NCI-H2029 treated with DMSO at 0.1 percent for 48 hours (cell line): ENCODE results near the gene FMNL2.
A peak's percentile ranks its signal among the peaks of the same experiment; 100 is the strongest.

Experiments
- DNase-seq: peaks from one replicate; lab custom pipeline; 2025; lab: John Stamatoyannopoulos, UW

FMNL2 gene

DNA sequence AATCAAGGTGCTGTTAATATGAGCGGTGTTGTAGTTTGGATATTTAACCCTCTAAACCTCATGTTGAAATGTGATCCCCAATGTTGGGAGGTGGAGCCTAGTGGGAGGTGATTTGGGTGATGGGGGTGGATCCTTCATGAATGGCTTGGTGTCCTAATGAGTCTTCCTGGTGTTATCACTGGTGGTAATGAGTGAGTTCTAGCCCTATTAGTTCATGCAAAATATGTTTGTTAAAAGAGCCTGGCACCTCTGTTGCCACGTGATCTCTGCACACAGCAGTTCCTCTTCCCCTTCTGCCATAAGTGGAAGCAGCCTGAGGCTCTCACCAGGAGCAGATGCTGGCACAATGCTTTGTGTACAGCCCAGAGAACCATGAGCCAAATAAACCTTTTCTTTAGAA lies 158.4 kb downstream of the FMNL2 start:
- no peak for DNase-seq

DNA sequence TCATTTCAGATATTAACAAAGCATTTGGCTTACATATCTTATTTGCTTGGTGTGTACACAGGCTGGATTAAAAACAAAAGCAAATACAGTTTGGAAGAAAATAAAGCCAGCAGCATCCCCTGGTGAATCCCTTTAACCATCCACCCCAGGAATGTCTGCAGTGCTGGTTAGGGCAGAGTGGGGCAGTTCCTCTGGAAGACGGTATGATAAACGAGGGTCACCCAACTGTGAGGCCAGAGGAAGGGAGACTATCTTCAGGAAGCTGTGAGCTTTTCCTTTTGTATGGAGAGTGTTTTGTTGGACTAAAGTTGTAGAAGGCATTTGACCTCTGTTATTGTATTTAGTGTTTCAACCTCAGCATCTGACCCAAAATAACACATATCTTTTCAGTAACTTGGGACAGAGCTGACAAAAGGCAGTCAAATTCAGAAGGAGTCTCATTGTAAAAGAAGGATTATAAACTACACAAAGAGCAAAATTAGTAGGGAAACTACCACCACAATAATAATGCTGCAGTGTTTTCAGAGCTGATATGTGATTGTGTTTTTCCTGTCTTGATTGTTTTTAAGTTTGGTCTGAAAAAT lies 159.1 kb downstream of the FMNL2 start:
- no peak for DNase-seq

DNA sequence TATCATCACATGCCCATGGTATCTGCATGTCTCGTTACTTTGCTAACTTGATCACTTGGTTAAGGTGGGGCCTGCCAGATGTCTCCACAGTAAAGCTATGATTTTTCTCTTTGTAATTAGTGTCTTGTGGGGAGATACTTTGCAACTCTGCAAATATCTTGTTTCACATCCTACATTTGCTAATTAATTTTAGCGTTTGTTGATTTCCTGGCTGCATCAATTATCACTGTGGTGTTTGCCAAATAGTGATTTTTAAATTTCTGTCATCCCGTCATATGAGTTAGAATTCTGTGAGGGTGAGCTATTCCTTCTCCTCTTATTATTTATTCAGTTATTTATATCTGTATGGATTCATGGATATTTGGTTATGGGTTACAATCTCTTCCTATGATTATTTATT lies 161.4 kb downstream of the FMNL2 start:
- DNase-seq = no peak

DNA sequence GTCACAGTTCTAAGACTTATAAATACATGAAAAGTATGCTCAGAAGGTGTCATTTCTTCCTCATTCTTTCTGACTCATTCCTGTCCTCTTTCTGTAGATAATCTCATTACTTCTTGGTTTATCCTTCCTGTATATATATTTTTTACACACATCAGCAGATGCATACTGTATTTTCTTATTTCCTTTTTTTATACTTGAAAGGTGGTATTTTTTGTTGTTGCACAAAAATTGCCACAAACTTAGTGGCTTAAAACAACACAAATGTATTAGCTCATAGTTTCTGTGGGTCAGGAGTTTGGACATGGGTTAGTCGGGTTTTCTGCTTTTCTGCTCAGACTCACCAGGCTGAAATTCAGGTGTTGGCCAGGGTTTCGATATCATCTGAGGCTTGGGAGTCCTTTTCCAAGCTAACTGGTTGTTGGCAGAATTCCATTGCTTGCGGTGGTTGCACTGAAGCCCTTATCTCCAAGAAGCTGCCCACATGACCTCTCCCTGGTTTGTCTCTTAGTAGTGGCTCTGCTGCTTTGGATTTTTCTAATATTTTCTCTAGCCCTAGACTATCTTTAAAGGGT lies 162.6 kb downstream of the FMNL2 start:
- DNase-seq = peak; percentile 79

DNA sequence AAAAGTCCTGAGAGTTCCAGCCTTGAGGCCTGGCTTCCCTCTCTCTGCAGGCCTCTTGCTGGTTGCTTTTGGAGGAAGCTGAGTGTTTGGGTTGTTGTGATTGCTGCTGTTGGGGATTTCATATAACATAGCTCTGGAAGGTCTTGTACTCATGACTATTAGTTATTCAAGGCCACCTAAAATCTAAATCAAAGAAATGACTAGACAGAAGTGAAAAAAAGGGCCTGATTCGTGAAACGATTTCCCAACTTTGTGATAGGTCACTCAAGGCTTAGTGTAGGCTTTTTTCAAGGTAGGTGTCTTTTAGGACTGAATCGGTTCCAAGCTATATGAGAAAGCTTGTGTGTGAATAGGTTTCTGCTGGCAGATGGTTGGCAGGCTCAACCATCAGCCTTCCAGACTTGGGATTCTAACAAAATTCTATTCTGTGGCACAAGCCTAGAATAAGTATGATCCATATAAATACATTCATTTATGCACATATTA lies 164.4 kb downstream of the FMNL2 start:
- no peak for DNase-seq

DNA sequence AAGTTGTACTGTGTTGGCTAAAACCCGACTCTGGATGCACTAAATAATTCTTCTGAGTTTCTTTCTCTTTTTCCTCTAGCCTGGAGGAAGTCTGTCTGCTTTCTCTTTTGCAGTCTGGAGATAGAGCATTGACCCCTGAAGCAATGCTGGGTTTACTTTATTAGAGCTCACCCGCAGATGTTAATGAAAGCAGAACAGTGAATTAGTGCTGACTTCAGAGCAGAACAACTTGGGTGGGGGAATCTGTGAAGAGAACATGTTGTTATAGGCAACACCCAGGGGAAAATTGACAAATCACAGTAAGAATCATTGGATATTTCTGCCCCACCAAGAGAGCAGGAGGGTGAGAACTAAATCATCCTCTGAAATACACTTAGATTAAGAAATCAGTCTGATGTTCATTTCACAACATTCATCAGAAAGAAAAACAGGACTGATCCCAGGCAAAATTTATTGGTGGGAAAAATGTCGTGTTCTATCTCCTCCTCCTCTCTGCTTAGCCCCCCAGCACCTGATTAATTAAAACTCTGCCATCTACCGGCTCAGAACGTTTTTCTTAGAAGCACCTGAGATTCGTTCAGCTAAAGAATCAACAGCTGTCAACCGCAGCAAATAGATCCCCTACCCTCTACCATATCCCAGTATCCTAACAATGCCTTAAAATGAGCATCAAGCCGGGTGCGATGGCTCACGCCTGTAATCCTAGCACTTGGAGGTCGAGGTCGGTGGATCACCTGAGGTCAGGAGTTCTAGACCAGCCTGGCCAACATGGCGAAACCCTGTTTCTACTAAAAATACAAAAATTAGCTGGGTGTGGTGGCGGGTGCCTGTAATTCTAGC lies 165.1 kb downstream of the FMNL2 start:
- DNase-seq = no peak

DNA sequence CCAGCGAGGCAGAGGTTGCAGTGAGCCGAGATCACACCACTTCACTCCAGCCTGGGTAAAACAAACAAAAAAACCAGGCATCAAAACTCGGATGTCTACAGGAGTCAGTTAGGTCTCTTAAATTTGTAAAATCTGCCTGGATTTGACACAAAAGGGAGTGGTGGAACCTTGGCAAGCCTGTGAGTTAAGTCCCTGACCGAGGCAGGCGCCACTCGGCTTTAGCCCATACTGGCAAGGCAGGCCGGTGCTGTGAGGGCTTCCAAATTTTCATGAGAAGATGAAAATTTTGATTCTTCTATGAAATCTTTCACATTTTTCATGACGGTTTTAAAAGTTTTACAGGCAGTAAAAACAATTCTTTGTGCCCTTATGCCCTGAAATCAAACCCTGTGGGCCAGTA lies 165.8 kb downstream of the FMNL2 start:
- no peak for DNase-seq

DNA sequence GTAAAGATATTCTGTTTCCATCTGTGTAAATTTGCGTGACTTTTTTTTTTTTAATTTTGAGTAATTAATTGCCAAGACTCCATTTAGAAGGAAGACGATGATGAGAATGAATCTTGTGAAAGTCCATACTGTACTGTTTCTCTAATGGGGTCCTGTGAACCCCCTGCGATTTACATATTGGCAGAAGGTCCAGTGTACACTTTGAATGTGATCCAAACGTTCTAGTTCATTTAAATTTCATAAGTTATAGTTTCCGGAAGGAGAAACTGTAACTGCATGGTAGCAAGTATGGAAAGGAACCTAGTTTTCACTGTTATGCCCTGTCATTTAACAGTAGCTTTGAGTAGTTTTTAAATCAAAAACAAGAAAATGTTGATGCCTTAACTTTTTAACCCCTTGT lies 166.7 kb downstream of the FMNL2 start:
- no peak for DNase-seq

DNA sequence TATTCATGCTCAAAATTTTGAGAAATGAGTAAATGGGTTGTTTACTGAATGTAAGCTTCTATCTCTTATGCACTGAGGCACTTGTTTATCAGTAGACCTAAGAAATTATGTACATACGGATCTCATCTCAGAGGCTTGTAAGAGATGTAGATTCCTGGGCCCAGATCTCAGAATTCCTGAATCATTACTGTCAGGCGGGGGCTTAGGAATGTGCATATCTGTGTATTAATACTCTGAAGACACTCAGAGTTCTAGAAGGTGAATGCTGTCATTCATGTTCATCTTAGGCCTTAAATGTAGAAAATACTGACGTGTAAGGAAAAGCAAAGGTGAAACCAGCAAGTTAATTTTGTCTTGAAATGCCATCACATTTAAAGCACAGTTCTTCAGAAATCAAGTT lies 169.6 kb downstream of the FMNL2 start:
- DNase-seq = no peak

DNA sequence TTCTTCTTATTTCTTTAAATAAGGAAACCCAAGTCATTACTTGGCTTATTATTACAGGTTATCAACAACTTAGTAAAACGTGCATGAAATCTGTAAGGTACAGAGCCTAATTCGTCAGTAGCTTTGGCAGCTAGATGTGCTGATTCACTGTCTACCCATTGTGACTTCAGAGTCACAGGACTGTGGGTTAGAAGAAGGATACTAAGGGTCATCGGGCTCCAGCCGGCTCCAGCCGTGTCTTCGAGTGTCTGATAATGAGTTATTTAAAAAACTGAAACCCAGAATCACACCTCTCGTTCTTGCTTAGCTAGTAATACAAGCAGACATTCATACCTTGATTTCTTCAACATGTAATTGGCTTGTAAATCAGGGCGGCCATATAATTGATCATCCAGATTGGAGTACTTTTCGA lies 170.5 kb downstream of the FMNL2 start:
- no peak for DNase-seq

DNA sequence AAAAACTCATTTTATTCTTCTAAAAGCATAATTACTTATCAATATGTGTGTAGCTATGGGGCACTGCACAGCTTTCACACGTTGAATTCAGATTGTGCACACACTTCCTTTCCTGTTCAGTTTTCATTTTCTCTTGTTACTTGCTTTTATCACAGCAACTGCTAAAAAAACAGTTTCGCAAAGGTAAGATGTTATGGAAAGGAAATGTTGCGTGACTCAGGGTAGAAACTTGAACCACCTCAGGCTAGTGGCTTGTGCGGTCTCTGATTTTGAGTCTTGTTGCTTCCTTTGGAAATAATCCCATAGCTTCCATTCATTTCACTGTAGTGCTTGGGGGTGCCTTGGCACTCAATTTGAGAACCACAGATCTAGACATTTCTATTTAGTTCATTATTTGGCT lies 171.9 kb downstream of the FMNL2 start:
- DNase-seq = no peak

DNA sequence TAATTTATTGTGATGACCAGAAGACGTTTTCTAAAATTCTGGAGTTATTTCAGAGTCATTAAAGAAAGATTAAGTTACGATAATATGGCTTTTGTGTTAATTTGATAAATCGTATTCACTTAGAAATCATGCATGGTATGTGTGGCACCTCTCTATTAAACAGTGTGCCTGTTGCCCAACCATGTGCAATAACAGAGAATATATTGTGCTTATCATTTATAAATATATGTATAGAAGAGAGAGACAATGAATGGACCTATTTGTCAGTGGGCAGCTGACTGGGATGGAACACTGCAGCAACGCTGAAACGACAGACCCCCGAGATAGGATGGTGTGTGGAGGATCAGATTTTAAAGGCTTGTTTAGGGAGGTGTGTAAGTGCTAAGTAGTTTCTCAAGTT lies 172.9 kb downstream of the FMNL2 start:
- no peak for DNase-seq

DNA sequence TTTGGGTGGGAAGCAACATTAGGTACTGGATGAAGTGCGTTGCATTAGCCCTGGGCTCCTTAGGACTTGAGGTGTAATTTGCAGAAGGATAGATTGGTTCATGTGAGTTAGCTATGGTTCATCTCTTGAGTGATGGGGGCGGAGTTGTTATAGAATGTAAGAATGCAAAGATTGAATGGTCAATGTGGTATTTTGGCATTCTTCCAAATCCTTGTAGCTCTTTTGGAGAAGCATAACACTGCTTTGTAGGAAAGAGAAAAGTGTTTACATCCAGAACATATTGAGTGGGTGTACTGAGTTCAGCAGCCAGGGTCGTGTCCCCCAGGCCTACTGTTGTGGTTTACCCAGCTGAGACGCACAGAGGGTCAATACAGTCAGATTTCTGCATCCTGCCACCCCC lies 173.5 kb downstream of the FMNL2 start:
- DNase-seq = no peak

DNA sequence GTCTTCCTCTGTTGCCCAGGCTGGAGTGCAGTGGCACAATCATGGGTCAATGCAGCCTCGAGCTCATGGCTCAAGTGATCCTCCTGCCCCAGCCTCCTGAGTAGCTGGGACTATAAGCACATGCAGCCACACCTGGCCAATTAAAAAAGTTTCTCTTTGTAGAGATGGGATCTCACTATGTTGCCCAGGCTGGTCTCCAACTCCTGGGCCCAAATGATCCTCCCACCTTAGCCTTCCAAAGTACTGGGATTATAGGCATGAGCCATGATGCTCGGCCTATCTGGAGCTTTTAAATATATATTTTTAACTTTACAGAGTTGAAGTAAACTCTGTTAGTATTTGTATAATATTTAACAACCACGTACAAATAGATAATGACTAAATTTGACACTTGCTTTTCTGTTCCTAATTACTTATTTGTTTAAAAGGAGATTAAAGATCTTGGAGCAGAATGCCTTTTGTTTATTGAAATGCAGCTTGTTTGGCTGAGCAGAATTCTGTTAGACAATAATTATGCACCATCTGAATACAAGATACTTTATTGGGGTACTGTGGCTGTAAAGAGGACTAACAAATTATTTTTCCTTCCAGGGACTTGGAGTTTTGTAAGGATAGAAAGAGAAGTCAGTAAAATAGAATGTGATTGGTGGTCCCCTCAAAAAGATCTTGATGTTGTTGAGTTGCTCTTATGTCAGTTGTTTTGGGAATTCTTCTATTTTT lies 175.0 kb downstream of the FMNL2 start:
- DNase-seq = no peak

DNA sequence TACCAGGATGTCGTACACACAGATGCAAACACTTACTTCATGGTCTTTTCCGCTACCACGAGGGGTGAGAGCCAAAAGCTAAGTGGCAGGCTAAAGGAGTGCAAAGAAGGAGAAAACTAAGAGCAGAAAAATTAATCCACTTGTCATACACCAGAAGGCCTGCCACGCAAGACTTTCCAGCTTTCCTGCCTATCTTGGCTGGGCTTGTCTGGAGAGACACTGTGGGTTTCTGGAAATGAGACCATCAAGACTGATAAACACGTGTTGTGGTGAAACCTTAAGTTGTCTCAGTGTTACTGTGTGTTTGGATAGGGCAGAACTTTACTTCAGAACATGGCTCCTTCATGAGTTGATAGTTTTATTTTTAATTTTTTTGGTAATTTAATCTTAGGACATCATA lies 175.6 kb downstream of the FMNL2 start:
- no peak for DNase-seq

DNA sequence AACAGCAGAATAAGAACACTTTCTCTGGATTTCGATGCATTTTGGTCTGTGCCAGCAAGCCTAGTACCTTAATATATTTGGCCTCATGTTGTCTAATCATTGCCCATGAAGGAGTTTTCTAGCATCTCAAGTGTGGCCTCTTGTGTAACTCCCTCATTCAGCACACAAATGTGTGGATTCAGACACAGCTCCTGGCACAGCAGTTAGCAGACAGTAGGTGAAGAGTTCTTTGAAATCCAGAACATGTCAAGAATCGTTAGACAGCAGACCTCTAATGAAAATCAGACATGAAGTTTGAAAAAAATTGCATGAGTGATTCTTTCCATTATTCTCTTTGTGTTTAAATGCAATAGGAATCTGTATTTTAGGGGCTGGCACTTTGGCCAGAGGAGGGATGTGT lies 177.0 kb downstream of the FMNL2 start:
- DNase-seq = no peak

DNA sequence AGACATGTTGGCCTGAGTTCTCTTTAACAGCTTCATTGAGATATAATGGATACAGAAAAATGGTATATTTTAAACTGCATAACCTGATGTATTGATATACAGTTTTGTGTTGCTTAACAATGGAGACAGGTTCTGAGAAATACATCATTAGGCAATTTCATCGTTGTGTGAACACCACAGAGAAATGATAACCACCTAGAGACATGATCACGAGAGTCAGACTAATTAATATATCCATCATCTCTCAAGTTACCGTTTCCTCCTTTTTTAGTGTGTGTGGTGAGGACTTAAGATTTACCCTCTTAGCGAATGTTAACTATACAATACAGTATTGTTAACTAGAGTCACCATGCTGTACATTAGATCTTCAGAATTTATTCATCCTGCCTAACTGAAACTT lies 178.1 kb downstream of the FMNL2 start:
- DNase-seq = no peak

DNA sequence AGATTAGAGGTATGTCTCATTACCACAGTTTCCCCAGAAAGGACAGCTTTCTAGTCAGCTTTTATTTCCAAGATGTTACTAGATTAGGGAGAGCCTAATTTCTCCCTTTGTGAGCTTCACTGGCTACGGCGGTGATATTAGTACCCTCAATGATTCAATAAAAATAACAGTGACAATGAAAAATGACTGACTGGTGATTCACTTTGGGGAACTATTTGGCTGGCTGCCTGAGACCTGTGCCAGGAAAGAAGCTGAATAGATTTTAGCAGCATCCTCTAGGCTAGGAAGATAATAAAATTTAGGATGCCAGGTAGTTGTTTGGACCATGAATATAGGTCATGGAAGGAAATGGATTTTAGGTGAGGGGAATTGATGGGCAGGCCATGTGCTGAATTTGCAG lies 178.7 kb downstream of the FMNL2 start:
- DNase-seq = no peak

DNA sequence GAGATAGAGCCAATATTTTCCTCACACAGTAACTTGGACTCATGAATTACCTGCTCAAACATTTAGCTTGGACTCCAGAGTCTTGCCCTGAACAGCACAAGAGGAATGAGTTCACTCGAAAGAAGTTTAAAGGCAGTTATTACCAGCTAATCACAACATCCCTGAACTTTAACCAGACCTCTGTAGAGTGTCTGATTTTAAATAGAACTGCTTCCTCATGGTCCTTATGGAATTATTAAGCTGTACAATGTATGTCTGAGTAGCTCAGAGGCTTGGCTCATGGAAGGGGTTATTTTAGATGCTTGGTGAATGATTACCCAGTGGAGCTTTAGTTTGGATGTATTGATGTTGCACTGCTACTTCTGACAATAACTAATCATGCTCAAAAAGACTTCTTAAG lies 183.1 kb downstream of the FMNL2 start:
- DNase-seq = no peak

DNA sequence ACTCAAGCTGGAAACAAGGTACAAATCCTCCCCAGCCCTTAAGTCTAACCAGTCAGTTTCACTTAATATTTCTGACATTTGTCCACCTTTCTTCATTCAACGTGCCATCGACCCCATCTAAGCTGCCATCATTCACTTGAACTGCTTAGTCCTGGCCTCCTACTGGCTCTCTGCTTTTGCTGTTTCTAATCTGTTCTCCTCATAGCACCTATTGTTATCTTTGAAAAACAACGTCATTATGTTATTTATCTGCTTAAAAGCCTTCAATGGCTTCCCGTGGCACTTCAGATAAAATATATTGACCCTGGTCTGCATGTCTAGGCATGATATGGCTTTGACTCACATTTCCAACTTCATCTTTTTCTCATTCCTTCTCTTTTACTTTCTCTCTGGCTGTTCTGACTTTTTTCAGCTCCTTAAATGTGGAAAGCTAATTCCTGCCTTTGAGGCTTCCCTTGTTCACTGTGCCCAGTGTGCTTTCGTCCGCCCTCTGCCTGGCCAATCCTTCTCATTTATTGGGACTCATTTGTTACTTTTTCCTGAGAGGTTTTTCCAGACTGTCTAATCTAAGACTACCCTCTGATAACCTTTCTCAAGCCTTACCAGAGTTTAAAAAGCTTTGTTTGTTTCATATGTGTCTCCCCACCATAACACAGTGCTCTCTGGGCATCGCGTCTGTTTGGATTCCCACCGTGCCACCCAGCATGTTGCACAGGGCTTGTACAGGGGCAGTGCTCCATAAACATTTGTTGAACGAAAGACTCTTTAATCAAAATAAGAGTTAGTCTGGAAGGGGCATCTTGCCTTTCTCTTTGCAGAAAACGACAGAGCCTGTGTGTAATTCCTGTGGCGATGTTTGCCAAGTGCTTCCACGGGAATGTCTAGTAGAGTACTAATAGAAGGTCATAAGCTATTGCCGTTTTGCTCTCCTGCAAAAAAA lies 183.9 kb downstream of the FMNL2 start:
- DNase-seq = no peak

DNA sequence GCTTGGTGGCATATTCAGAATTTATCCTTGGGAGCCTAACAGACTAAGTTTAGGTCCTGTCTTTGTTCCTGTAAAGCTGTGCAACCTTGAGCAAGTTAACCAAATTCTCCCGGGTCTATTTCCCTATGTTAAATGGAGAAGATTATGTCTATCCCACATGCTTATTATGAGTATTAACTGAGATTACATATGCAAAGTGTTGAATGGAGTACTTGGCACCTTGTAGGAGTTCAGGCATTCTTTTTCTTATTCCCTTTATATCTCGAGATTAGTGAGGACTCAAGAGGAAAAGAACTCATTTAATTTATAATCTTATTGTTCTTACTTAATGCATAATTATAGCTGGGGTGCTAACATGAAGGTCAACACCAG lies 184.6 kb downstream of the FMNL2 start:
- no peak for DNase-seq

DNA sequence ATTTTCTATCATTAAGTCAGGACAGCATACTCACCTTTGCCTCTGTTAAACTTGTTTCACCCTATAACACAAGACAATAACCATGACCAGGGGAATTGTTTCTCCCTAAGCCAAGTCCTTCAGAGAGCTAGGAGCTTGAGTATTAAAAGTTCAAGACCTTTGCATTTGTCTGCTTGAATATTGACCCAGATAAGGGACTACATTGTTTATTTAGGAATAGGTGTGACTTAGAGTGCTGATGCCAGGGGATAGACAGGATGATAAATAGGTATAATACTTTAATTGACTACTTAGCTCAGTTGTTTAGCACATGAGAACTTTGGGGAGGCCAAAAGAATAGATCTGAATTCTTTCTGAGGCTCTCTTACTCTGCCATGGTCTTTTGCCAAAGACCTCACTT lies 185.8 kb downstream of the FMNL2 start:
- no peak for DNase-seq
